IgD-negative memory B cell (primary cell): ENCODE measurements around the gene CHD6. TPM values are rescaled to one million over a fixed set of nuclear protein-coding genes. Genes with fewer than 3 reads are reported as not detected.

Experiments used
- H3K27ac Mint-ChIP-seq, 3 donors: one replicate each; pipeline ENCODE4 v1.8.0; 2020 to 2022; ENCODE audit warnings: mild to moderate bottlenecking in 3 of 3, mixed read lengths in 3 of 3, moderate library complexity in 1 of 3
- H3K27me3 Mint-ChIP-seq: one replicate; pipeline ENCODE4 v1.8.0; 2021; ENCODE audit warnings: mixed read lengths
- H3K36me3 Mint-ChIP-seq: one replicate; pipeline ENCODE4 v1.8.0; 2020; ENCODE audit warnings: mild to moderate bottlenecking, mixed read lengths
- H3K4me1 Mint-ChIP-seq, 3 donors: one replicate each; pipeline ENCODE4 v1.8.0; 2020 to 2022; ENCODE audit warnings: mixed read lengths in 3 of 3, mild to moderate bottlenecking in 1 of 3
- H3K4me3 Mint-ChIP-seq, 4 donors: one replicate each; pipeline ENCODE4 v1.8.0; 2020 to 2022; ENCODE audit warnings: mild to moderate bottlenecking in 4 of 4, mixed read lengths in 4 of 4, moderate library complexity in 3 of 4
- H3K9me3 Mint-ChIP-seq, 3 donors: one replicate each; pipeline ENCODE4 v1.8.0; 2020 to 2021; ENCODE audit warnings: mixed read lengths in 3 of 3, mild to moderate bottlenecking in 1 of 3
- polyA plus RNA-seq: library from polyadenylated mRNA; unstranded; fragments of 300-500 nt; fragmentation: Illumina TruSeq; gene quantifications from one replicate; pipeline ENCODE4 v1.2.3, GENCODE V29; 2021

Gene CHD6
- polyA plus RNA-seq, 1 donor from 2014 or later, result 56.1 TPM

GRCh38 chr20:41366546-41367392, 251.4 kb downstream of the CHD6 start, which contains the start of gene EMILIN3:
EMILIN3 (minus strand) TSS chr20:41366818; CDS start chr20:41366634, 184 bp downstream.
- Mint-ChIP-seq H3K27me3 (peaks cover 24% of the 10 kb centered on the region), H3K4me3 (no peak within 1 kb of the TSS), H3K9me3 (peaks cover 0 to 6% (median 3%) of the 10 kb centered on the region in 3 donors), H3K4me1 (no peaks in the 10 kb centered on the region), H3K27ac (no peak within 1 kb of the TSS), H3K36me3 (peaks cover 2% of the 10 kb centered on the region)

DNA sequence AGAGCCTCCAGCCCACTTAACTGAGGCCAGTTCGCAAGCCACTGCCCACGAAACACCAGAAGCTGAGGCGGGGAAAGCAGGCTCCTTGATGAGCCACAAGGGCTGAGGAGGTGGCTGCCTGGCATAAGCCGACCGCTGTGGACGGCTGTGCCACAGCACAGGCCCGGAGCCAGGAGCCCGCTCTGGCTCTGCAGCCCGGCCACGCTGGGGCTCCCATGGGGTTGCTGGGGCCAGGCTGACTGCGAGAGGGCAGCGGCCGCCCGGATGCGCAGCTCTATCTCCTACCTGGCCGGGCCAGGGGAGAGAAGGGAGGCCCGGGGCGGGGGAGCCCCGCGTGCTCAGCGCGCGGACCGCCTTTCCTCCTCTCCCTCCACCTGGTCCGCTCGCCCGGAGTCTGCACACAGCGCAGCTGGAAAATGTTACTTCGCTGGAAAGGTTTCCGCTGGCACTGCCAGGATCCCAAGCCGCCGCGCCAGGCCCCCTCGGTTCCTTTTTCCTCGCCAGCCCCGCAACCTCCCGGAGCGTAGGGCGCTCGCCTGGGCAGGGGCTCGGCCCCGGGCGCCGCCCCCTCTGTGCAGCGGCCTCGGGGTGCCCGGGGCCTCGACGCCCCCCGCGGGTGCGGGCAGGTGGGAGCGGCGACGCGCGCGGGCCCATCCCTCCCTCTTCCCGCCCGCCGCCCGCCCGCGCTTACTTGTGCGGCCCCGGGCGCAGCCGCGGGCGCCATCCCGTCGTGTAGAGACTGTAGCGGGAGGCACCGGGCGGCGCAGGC, 252.2 kb downstream of the CHD6 start:
- Mint-ChIP-seq H3K4me3 (no peak overlapping the region), H3K27ac (no peak overlapping the region), H3K27me3 (peaks cover 21% of the 10 kb centered on the region), H3K4me1 (no peaks in the 10 kb centered on the region), H3K36me3 (no peaks in the 10 kb centered on the region), H3K9me3 (peaks cover 0 to 1% (median 0%) of the 10 kb centered on the region in 3 donors)

DNA sequence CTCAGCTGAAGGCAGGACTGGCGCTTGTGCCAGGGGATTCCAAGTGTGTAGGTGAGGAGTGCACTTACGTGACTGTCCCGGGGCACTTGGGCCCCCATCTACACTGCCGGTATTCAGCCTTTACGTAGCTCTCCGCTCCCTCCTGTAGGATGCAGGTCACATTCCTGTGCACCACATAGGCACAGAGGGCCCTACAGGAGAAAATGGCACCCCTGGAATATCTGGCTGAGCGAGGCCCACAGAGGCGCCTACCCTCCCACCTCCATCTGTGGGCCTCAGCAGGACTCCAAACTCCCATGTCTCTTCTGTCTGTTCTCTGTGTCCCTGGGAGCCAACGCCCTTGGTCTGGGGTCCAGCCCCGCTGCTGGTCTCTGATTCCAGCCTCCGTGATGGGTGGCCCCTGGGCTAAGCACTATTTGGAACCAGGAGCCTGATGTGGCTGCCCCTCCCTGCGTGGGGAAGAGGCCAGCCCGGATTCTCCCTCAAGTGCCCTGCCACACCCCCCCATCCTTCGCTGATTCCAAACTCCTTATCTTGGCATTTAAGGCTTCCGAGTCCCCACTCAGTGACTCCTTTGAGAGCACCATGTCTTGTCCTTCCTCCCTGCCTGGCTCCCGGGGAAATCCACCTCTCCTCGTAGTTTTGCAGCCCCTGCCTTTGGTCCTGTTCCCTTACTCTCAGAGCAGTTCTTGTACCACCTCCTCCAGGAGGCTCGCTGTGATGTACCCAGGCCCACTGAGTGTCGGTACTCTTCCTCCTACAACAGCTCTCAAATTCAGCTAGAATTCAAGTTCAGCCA, 253.0 kb downstream of the CHD6 start:
- Mint-ChIP-seq H3K27ac (no peak overlapping the region), H3K27me3 (peaks cover 21% of the 10 kb centered on the region), H3K36me3 (no peaks in the 10 kb centered on the region), H3K4me3 (no peak overlapping the region), H3K9me3 (no peaks in the 10 kb centered on the region), H3K4me1 (no peaks in the 10 kb centered on the region)

GRCh38 chr20:41364236-41364855, 253.8 kb downstream of the CHD6 start:
- Mint-ChIP-seq H3K36me3 (no peaks in the 10 kb centered on the region), H3K27me3 (peaks cover 20% of the 10 kb centered on the region), H3K27ac (no peak overlapping the region), H3K9me3 (no peaks in the 10 kb centered on the region), H3K4me1 (no peaks in the 10 kb centered on the region), H3K4me3 (no peak overlapping the region)

DNA sequence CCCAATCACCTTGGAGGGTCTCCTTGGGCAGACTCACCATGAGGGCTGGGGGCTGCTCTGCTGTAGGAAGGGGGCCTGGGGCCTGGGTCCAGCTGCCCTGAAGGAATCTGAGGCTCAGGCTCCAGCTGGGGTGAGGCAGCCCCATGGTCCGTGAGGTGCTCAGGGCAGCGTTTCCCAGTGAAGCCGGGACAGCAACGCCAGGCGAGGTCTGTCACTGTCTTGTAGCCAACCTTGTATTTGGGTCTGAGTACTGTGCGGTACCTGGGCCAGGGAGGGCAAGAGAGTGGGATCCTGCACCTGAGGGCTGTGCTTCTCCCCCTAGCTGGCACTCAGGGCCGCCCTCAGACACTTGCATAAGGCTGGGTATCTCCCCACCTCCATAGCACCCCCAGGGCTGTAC, 254.6 kb downstream of the CHD6 start:
- H3K27me3 Mint-ChIP-seq, result peaks cover 15% of the 10 kb centered on the region
- no peak overlapping the region for H3K27ac Mint-ChIP-seq
- no peak overlapping the region for H3K4me3 Mint-ChIP-seq
- no peaks in the 10 kb centered on the region for H3K36me3 Mint-ChIP-seq
- no peaks in the 10 kb centered on the region for H3K9me3 Mint-ChIP-seq
- H3K4me1 Mint-ChIP-seq, result no peaks in the 10 kb centered on the region

DNA sequence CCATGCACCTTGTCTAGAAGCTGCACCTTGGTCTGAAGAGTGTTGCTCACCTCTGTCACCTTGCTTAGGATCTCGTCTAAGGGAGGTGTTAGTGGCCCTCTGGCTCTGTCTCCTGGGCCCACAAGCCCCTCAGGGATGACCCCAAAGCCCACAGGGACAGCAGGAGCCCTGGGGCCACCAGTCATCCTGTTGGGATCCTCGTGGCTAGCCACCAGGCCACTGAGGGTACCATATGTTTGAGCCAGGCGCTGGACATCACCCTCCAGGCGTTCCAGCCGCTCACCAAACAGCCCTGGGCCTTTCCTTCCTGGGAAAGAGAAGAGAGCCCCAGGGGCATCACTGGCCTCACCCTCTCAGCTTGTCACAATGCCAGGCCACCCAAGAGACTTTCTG, 255.4 kb downstream of the CHD6 start:
- Mint-ChIP-seq H3K4me3 (no peak overlapping the region), H3K36me3 (no peaks in the 10 kb centered on the region), H3K27ac (no peak overlapping the region), H3K4me1 (no peaks in the 10 kb centered on the region), H3K9me3 (no peaks in the 10 kb centered on the region), H3K27me3 (peaks cover 14% of the 10 kb centered on the region)

DNA sequence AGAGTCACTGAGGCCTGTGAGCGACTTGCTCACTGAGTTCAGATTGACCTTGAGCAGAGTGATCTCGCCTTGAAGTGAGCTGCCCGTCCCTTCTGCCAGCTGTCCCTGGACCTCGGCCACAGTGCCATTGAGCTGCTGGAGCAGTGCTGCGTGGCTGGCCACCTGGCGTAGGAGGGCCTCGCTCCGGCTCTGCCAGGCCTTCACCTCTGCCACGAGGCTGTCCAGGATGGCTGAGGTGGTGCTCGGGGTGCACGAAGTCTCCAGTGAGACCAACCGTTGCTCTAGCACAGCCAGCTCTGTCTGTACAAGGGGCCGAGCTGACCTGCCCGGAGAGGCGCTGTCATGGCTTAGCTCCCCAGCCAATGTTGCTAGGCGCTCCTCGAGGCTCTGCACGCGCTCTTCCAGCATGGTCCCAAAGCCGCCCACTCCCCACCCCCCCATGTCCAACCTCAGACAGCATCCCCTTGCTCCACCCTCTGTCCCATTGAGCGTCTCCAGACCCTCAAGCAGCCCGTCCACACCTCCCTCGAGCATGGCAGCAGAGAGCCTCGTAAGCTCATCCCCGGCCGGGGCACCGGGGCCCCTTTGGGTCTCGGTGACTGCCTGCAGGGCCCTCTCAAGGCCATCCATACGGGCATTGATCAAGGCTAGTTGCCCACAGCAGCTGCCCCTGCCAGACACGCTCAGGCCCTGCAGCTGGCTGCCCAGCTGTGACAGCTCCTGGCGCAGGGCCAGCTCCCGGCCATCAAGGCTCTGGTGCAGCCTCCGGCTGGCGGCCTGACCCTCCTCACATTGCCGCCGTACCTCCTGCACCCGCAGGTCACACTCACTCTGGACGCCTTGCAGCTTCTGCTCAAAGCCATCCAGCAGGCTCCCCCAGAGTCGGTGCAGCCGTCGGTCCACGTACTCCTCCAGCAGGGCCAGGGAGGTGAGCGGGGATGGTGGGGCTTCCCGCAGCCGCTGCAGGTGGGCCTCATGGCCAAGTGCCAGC, 256.1 kb downstream of the CHD6 start:
- Mint-ChIP-seq H3K4me1 (no peaks in the 10 kb centered on the region), H3K36me3 (no peaks in the 10 kb centered on the region), H3K27ac (no peak overlapping the region), H3K27me3 (peaks cover 7% of the 10 kb centered on the region), H3K4me3 (no peak overlapping the region), H3K9me3 (no peaks in the 10 kb centered on the region)

DNA sequence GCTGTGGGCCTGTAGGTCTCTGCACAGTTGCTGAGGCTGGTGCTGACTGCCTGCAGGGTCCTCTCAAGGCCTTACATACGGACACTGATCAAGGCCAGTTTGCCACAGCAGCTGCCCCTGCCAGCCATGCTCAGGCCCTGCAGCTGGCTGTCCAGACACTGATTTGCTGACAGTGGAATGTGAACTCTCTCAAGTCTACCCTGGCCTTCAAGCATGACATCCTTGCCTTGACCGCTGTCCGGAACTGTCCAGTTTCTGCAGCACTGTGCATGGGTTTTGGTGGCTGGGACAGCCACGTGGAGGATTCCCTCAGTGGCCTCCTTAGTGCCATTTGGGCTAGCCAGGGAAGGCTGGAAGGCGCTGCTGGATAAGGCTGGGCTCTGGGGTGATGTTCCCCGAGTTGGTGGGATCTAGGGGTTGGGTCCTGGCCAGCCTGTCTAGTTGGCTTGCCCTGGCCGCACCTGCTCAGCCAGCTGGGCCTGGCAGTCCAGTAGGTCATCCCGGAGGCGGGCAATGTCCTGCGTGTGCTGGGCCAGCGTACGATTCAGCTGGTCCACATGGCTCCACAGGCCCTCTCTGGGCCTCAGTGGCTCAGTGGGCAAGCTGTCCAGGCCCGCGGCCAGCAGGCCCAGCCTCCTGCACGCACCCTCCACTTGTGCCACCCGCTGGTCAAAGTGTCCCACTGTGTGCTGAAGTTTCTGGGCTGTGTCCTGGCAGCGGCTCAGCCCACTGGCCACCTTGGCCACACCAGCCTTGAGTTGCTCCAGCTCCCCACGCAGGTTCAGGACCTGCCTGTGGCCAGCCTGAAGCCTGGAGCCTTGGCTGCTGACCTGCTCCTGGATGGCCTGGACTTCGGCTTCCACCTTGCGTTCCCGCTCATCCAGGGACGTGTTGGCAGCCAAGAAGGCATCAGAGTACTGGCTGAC, 257.1 kb downstream of the CHD6 start:
- Mint-ChIP-seq H3K9me3 (no peaks in the 10 kb centered on the region), H3K36me3 (no peaks in the 10 kb centered on the region), H3K27me3 (peaks cover 6% of the 10 kb centered on the region), H3K27ac (no peak overlapping the region), H3K4me3 (no peak overlapping the region), H3K4me1 (no peaks in the 10 kb centered on the region)

- H3K9me3 Mint-ChIP-seq, result no peaks in the 10 kb centered on the region
- H3K27ac Mint-ChIP-seq, result no peak overlapping the region
- no peaks in the 10 kb centered on the region for H3K27me3 Mint-ChIP-seq
- no peaks in the 10 kb centered on the region for H3K36me3 Mint-ChIP-seq
- no peak overlapping the region for H3K4me3 Mint-ChIP-seq
- no peaks in the 10 kb centered on the region for H3K4me1 Mint-ChIP-seq
These were observed 258.6 kb downstream of the CHD6 start for GRCh38 chr20:41359541-41360011.

- Mint-ChIP-seq H3K36me3 (no peaks in the 10 kb centered on the region), H3K27me3 (no peaks in the 10 kb centered on the region), H3K4me3 (no peak overlapping the region), H3K4me1 (no peaks in the 10 kb centered on the region), H3K9me3 (no peaks in the 10 kb centered on the region), H3K27ac (no peak overlapping the region)
These were observed 259.5 kb downstream of the CHD6 start for GRCh38 chr20:41358717-41359116.

- Mint-ChIP-seq H3K9me3 (no peaks in the 10 kb centered on the region), H3K36me3 (no peaks in the 10 kb centered on the region), H3K27ac (no peak overlapping the region), H3K4me3 (no peak overlapping the region), H3K4me1 (no peaks in the 10 kb centered on the region), H3K27me3 (no peaks in the 10 kb centered on the region)
These were observed 259.9 kb downstream of the CHD6 start for GRCh38 chr20:41358230-41358629.

DNA sequence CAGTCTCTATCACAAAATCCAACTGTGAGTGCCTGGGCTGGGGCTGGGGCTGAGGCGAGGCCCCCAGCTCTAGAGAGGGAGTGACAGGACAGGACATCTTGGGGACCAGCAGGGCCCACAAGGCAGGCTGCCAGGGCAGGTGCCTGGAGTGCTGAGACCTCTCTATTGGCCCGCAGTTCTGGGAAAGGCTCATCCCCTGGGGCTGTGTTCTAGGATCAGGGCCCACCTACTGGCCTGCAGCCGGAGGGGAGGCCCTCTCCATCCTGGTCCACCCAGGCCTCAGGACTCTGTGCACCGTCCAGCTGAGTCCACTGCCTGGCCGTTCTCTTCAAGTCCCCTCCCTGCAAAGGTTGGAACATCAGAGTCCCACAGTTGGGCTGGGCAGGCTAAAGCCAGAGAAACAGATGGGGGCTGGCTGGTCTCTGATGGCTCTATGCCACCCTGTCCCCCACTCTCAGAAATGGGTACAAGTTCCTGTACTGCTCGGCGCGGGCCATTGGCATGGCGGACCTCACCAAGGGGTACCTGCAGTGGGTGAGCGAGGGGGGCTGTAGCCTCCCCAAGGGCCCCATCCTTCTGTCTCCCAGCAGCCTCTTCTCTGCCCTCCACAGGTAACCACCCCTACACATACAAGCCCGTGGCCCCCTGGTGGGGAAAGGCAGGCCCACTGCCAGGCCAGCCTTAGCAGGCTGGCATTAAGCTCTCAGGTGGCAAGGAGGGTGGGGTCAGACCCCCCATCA, 260.6 kb downstream of the CHD6 start:
- H3K36me3 Mint-ChIP-seq, result no peaks in the 10 kb centered on the region
- no peaks in the 10 kb centered on the region for H3K27me3 Mint-ChIP-seq
- no peaks in the 10 kb centered on the region for H3K4me1 Mint-ChIP-seq
- H3K4me3 Mint-ChIP-seq, result no peak overlapping the region
- no peaks in the 10 kb centered on the region for H3K9me3 Mint-ChIP-seq
- H3K27ac Mint-ChIP-seq, result no peak overlapping the region
